Fibroblast of skin of back (primary cell): ENCODE results near the gene GREB1.

ENCODE experiments used
- DNase-seq: peaks from one replicate; pipeline ENCODE4 v3.0.0-alpha.2; 2013

Gene GREB1

DNA sequence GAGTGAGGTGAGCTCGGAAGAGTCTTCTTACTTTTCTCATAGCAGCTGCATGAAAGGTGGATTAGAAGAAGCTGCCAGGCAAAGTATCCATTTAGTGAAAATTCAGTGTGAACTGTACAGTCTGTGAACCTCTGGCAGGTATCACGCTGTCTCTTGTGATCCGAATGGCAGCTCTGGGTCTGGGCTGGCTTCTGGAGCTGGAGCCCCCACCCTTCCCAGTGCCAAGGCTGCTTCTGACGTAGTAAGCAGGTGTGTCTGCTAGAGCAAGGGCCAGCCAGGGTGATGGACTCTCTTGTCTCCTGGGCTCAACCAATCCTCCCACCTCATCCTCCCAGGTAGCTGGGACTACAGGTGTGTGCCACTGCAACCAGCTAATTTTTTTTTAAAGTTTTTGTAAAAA lies 150.1 kb downstream of the GREB1 start:
- DNase-seq: no peak

DNA sequence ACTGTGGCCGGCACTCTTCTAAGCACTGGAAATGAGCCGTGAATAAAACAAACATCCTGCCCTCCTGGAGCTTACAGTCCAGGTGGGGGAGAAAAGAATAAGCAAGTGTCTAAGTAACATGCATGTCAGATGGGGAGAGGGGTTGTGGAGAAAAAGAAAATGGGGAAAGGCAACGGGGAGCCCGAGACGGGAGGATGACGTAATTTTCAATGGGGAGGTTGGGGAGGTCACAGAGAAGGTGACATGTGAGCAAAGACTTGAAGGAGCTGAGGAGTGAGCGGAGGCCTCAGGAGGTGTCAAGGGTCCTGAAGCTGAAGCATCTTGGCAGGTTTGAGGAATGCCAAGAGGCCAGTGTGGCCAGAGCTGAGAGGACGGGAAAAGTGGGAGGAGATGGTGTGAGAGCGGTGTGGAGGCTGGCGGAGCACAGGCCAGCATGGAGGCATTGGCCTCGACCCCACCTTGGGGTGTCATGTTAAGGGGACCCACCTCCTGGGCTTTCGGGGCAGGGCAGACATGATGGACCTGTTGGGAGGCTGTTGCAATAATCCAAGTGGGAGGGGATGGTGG lies 151.1 kb downstream of the GREB1 start:
- DNase-seq: no peak

DNA sequence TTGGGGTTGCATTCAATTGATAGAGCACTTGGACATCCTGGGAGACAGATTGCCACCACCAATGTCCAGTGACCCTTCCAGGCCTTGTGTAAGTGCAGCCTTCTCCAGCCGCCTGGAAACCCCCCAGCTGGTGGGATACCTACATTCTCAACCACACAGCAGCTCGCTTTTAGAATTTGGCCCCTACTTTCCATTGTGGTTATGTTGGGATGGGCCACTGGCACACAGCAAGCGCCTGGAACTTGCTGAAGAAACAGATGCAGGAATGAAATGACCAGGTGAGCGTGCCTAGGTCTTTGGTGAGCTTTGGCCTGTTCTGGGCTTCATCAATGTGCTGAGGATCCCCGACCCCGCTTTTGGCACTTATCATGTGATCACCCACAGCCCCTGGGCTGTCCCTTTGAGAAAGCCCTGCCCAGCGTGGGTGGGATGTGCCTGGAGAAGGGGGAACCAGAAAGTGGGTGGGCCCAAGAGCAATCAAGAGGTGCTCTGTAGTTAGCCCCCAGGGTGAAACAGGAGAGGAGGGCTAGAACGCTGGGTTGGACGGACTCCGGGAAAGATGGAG lies 152.1 kb downstream of the GREB1 start:
- no peak for DNase-seq

DNA sequence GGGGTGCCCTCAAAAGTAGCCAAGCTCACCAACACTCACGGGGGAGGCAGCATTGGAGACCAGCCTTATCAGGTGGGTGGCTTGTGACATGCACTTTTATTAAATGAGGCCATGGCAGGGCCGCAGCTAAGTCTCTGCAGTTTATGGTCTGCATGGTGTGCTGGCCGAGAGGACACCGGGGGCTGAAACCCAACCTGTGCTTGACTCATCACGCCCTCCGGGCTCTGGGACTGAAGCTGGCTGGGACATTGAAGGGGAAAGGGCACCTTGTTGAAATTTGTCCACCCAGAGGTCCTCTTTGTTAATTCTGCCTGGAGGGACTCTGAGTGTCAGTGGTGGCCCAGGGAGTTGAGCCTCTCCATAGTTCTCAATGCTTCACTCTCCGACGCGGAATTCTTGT lies 153.9 kb downstream of the GREB1 start:
- no peak for DNase-seq

DNA sequence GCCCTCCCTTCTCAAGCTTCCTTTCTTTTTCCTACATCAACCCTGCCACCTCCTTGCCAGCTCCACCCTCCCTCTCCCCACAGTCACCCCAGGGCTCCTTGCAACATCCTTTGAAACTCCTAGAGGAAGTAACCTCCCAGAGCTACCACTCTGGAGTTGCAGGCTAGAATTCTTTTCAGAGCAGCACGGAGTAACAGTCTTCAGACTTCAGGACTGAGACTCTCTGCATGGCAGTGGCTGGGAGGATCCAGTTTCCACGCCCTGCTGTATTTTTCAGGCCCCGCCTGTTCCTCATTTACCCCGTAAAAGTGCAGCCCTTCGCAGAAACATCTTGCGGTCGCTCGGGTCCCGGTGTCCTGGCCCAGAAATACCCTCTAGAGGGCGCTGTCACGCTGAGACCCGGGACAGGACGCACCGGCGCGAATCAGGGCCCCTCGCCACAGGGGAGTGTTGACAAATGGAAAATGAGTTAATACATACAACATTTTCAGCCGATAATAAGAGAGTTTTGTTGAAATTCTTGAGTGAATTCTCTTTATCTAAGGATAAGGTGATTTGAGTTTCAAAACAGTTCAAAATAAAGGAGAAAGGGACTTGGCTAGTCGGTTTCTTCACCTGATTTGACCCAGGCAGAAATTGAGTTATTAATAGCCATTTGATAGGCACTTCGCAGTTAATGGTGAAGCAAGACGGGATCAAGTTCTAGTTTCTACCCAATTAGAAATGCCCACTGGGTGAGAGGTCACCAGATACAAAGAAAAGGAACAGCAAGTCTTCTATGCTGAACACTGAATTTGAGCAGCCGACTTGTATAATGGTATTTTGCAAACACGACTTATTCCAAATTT lies 154.6 kb downstream of the GREB1 start:
- DNase-seq: peak; percentile 61

DNA sequence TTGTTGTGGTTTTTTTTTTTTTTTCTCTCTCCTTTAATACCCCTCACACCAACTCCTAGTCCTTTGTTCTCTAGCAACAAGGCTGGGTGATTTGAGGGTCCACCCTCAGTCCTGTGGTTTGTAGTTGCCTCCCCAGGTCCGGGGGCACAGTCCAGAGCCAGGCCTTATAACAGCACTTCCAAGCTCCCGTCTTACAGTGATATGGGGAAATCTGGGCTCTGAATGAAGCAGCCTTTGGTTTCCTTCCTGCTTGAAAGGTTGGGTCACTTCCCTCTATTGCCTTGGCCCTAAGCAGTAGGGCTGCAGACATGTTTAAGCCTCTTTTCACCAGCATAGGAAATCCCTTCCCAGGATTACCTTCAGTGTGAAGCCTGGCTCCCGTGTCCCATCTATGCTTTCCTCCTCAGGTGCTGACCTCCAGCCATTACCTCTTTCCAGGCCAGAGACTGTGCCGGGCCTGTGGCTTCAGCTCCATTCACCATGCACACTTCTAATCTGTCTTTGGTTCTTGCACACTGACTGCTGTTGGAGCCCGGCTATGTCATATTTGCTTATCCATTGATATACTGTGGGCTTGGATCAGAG lies 157.3 kb downstream of the GREB1 start:
- DNase-seq: no peak
